ENCODE data around the gene NRG2. TPM values are rescaled to one million over a fixed set of nuclear protein-coding genes. Genes with fewer than 3 reads are reported as not detected.

NRG2 gene
- total and polyA plus RNA-seq, 2 of the 4 experiments (the other 2 are of a cell fraction), result 0.18 TPM; not detected in 1

- no peaks in the 10 kb centered on the region for H3K9me3 ChIP-seq (ENCODE audit: control insufficient read depth, insufficient read depth, low read length)
- H4K8ac ChIP-seq (ENCODE audit: low read depth in 2 of 2, low read length in 2 of 2), result no peak overlapping the region
- no peak overlapping the region for H3K56ac ChIP-seq (ENCODE audit: extremely low read depth, insufficient read depth, low read length)
- no peak overlapping the region for H3K4me3 ChIP-seq (ENCODE audit: insufficient read depth, low read depth, low read length)
- ATAC-seq (ENCODE audit: low read depth), result no peak
- TF ChIP-seq POLR2A (IDR thresholded peaks at IDR 0.05; ENCODE audit: low read depth, low read length), result no peak
- no peak for TF ChIP-seq FOS (IDR thresholded peaks at IDR 0.05; ENCODE audit: low read depth, low read length)
- no peak for TF ChIP-seq MXI1 (IDR thresholded peaks at IDR 0.05; ENCODE audit: borderline replicate concordance, low read depth, low read length)
- no peak for TF ChIP-seq RAD21 (IDR thresholded peaks at IDR 0.05; ENCODE audit: low read length)
- TF ChIP-seq CEBPB (IDR thresholded peaks at IDR 0.05; ENCODE audit: low read depth, low read length), result no peak
- WGBS, 2 experiments (ENCODE audit: extremely low coverage in 2 of 2, insufficient read length in 1 of 2), result no CpG with 5 or more reads among the region's 2 CpGs
- H3K4ac ChIP-seq (ENCODE audit: low read depth, low read length), result no peak overlapping the region
- no TSS peak for BruUV-seq (replicated peaks)
- H4K20me1 ChIP-seq (ENCODE audit: insufficient read depth, low read length), result no peaks in the 10 kb centered on the region
- H4K5ac ChIP-seq (ENCODE audit: low read depth, low read length), result no peak overlapping the region
- H2BK15ac ChIP-seq (ENCODE audit: low read depth, low read length), result no peak overlapping the region
- H3K23ac ChIP-seq (ENCODE audit: low read depth, low read length), result no peak overlapping the region
- peaks cover 70% of the 10 kb centered on the region for H3K27me3 ChIP-seq (ENCODE audit: control insufficient read depth, insufficient read depth, low read length)
- dilution Hi-C loops (cut with HindIII; ENCODE audit: low sequenced_read_pairs, unreplicated experiment), result no loop called here
- H2AK9ac ChIP-seq (replicated peaks; ENCODE audit: low read depth, low read length, poor library complexity), result no peak overlapping the region
- in situ Hi-C loops (cut with MboI; ENCODE audit: low sequenced_read_pairs), result no loop called here
- H2BK20ac ChIP-seq (ENCODE audit: low read depth, low read length), result no peak overlapping the region
- no peak overlapping the region for H3K9ac ChIP-seq (ENCODE audit: low read depth, low read length)
- H2AK5ac ChIP-seq (ENCODE audit: low read depth, low read length), result no peak overlapping the region
- DNase-seq, result no peak
- no peaks in the 10 kb centered on the region for H3K4me1 ChIP-seq (ENCODE audit: control insufficient read depth, insufficient read depth, low read length)
- POLR2A ChIA-PET (ENCODE audit: unreplicated experiment), result no interaction called here
- H3K79me1 ChIP-seq (ENCODE audit: low read depth in 1 of 2, low read length in 2 of 2), result no peaks in the 10 kb centered on the region
- H2BK5ac ChIP-seq (ENCODE audit: low read depth, low read length, poor library complexity, severe bottlenecking), result no peak overlapping the region
- no peak overlapping the region for H3K18ac ChIP-seq (ENCODE audit: low read depth, low read length)
- no peak overlapping the region for H4K91ac ChIP-seq (ENCODE audit: insufficient read depth, low read depth, low read length)
- H3K4me2 ChIP-seq (ENCODE audit: low read depth, low read length), result no peak overlapping the region
- no peaks in the 10 kb centered on the region for H3K36me3 ChIP-seq (ENCODE audit: control insufficient read depth, insufficient read depth, low read length)
- CTCF ChIA-PET, result interaction anchor here (1.3 kb wide), 1 partner anchor 80 kb away, joined by 5 read pairs; no protein-coding TSS in a partner anchor
- no peaks in the 10 kb centered on the region for H3K9me1 ChIP-seq (ENCODE audit: insufficient read depth, low read length)
- intact Hi-C loops (cut with micrococcal nuclease), result no loop called here
- no peak overlapping the region for H2BK120ac ChIP-seq (ENCODE audit: low read depth, low read length)
- no peak overlapping the region for H3K27ac ChIP-seq (ENCODE audit: insufficient read depth, low read length)
- H2AFZ ChIP-seq (replicated peaks; ENCODE audit: low read length, poor library complexity), result no peak overlapping the region
- no peak overlapping the region for H3K14ac ChIP-seq (replicated peaks; ENCODE audit: low read depth, low read length)
Observed at GRCh38 chr5:139867109-139867508, 176.0 kb downstream of the NRG2 start.

All from IMR-90 (cell line).